ENCODE data around the gene NAV2. TPM values are rescaled to one million over a fixed set of nuclear protein-coding genes. Genes with fewer than 3 reads are reported as not detected.

Gene NAV2
- total RNA-seq, 1 experiment from 2014 or later, result 63.5 TPM

DNA sequence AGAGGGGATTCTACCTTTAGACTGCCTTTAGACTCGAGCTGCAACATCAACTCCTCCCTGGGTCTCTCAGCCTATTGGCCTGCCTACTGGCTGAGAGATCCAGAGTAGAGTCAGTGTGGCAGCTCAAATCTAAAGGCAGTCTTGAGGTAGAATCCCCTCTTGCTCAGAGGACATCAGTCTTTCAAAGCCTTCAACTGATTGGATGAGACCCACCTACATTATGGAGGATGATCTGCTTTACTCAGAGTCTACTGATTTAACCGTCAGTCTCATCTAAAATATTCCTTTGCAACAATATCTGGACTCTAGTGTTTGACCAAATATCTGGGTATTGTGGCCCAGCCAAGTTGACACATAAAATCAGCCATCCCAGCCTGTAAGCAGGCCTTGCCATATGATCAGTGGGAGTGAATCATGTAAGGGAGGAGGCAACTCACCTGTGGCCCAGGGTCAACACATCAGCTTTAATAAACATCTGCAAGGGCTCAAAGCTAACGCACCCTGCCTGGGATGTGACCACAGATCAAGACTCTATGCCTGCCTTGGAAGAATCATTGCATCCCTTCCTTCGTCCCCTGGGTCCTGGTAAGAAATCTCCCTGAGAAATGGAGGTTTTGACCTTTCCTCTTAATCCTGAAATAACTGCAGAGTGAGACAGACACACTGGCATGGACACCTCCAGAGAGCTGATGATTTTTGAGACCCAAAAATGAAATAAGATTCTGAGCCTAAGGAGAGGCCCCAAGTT lies 249.6 kb downstream of the NAV2 start:
- intact Hi-C loops (cut with micrococcal nuclease; ENCODE audit: unreplicated experiment), result no loop called here
- Mint-ChIP-seq H3K9me3 (ENCODE audit: unreplicated experiment) (no peaks in the 10 kb centered on the region), H3K4me1 (ENCODE audit: low read depth, unreplicated experiment) (peaks cover 11% of the 10 kb centered on the region), H3K36me3 (ENCODE audit: insufficient read depth, unreplicated experiment) (no peaks in the 10 kb centered on the region), H3K4me3 (ENCODE audit: unreplicated experiment) (no peak overlapping the region), H3K27ac (ENCODE audit: unreplicated experiment) (no peak overlapping the region), H3K27me3 (ENCODE audit: insufficient read depth, unreplicated experiment) (no peaks in the 10 kb centered on the region)
- peaks cover 3% of the 10 kb centered on the region for H3K4me1 ChIP-seq
- H3K27me3 ChIP-seq (replicated peaks; ENCODE audit: control insufficient read depth, insufficient read depth, low read length), result no peaks in the 10 kb centered on the region
- ChIA-PET POLR2A (no interaction called here), CTCF (interaction anchor here (1.9 to 2.6 kb wide), 2 partner anchors 8 to 10 kb away, joined by 4 to 14 read pairs; no protein-coding TSS in a partner anchor)
- no peak for DNase-seq
- H3K9me3 ChIP-seq, result no peaks in the 10 kb centered on the region
- no TSS peak for BruUV-seq (replicated peaks)
- H3K36me3 ChIP-seq (ENCODE audit: control insufficient read depth, insufficient read depth, low read length), result no peaks in the 10 kb centered on the region
- no peak overlapping the region for H3K4me3 ChIP-seq (ENCODE audit: low read depth, low read length)
- TF ChIP-seq, protein P1, sequence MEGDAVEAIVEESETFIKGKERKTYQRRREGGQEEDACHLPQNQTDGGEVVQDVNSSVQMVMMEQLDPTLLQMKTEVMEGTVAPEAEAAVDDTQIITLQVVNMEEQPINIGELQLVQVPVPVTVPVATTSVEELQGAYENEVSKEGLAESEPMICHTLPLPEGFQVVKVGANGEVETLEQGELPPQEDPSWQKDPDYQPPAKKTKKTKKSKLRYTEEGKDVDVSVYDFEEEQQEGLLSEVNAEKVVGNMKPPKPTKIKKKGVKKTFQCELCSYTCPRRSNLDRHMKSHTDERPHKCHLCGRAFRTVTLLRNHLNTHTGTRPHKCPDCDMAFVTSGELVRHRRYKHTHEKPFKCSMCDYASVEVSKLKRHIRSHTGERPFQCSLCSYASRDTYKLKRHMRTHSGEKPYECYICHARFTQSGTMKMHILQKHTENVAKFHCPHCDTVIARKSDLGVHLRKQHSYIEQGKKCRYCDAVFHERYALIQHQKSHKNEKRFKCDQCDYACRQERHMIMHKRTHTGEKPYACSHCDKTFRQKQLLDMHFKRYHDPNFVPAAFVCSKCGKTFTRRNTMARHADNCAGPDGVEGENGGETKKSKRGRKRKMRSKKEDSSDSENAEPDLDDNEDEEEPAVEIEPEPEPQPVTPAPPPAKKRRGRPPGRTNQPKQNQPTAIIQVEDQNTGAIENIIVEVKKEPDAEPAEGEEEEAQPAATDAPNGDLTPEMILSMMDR (IDR thresholded peaks at IDR 0.05; ENCODE audit: insufficient read depth in 1 of 2, low read depth in 1 of 2, low read length in 1 of 2, severe bottlenecking in 1 of 2, unreplicated experiment in 1 of 2), result no peak

DNA sequence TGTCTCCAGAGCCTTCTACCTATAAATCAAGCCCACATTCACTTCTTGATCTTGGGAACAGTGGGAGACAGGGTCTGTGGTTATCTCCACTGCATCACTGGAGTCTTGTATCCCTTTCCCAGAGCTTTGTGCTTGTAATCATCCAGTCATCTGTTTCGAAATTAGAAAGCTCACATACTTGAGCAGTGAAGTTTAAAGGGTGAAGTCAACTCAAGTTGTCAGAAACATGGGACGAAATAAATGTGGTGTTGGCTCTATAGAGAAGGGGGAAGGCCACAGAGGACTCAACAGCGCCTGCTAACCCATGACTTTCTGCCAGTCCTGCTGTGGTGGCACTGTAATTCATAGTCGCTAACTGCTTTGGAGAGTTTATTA lies 250.2 kb downstream of the NAV2 start:
- ChIA-PET CTCF (interaction anchor here (1.9 to 2.6 kb wide), 2 partner anchors 9 to 10 kb away, joined by 4 to 14 read pairs; no protein-coding TSS in a partner anchor), POLR2A (no interaction called here)
- H3K27me3 Mint-ChIP-seq (ENCODE audit: insufficient read depth, unreplicated experiment), result no peaks in the 10 kb centered on the region
- peaks cover 10% of the 10 kb centered on the region for H3K4me1 Mint-ChIP-seq (ENCODE audit: low read depth, unreplicated experiment)
- Histone ChIP-seq H3K9me3 (no peaks in the 10 kb centered on the region), H3K4me3 (ENCODE audit: low read depth, low read length) (no peak overlapping the region), H3K4me1 (peaks cover 8% of the 10 kb centered on the region), H3K27me3 (replicated peaks; ENCODE audit: control insufficient read depth, insufficient read depth, low read length) (no peaks in the 10 kb centered on the region), H3K36me3 (ENCODE audit: control insufficient read depth, insufficient read depth, low read length) (no peaks in the 10 kb centered on the region)
- H3K4me3 Mint-ChIP-seq (ENCODE audit: unreplicated experiment), result no peak overlapping the region
- H3K9me3 Mint-ChIP-seq (ENCODE audit: unreplicated experiment), result no peaks in the 10 kb centered on the region
- no peak overlapping the region for H3K27ac Mint-ChIP-seq (ENCODE audit: unreplicated experiment)
- no peaks in the 10 kb centered on the region for H3K36me3 Mint-ChIP-seq (ENCODE audit: insufficient read depth, unreplicated experiment)
- intact Hi-C loops (cut with micrococcal nuclease; ENCODE audit: unreplicated experiment), result no loop called here
- BruUV-seq (replicated peaks), result no TSS peak
- TF ChIP-seq, protein P1 (IDR thresholded peaks at IDR 0.05; ENCODE audit: insufficient read depth in 1 of 2, low read depth in 1 of 2, low read length in 1 of 2, severe bottlenecking in 1 of 2, unreplicated experiment in 1 of 2), result no peak
- DNase-seq, result no peak

DNA sequence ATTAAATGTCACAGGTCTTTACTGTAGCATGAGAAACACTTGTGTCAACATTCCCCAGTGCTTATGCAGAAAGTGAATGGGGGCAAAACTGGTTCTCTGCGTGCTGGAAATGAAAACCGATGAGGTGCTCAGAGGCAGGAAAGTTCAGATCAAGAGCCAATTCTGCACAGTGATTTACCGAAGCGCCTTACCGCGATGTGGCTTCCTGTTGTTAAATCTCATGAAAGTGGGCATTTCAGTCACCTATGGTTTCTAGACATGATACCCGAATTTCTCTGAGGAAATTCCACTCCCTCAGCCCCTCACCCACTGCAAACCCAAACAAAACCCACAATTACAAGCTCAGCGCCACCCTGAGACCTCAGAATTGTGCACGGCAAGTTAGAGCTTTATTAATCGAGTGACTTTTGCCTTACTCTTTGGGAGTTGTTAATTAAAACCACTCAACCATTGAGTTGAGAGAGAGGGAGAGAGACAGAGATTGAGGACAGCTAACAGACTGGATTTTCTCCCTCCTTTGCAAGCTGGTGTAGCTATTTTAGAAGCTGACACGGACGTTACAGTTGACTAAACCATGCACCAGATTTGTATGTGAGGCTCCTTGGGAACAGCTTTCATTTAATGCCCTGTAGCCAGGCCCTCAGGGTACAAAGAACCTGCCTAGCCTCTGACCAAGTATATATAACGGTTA lies 251.2 kb downstream of the NAV2 start:
- H3K4me1 Mint-ChIP-seq (ENCODE audit: low read depth, unreplicated experiment), result peaks cover 14% of the 10 kb centered on the region
- no peak overlapping the region for H3K4me3 Mint-ChIP-seq (ENCODE audit: unreplicated experiment)
- ChIA-PET CTCF (interaction anchor here (0.5 to 2.6 kb wide), 4 partner anchors 10 to 58 kb away, joined by 4 to 14 read pairs (median 4); no protein-coding TSS in a partner anchor), POLR2A (interaction anchor here (0.7 kb wide), 1 partner anchor 402 kb away, joined by 4 read pairs; no protein-coding TSS in a partner anchor)
- intact Hi-C loops (cut with micrococcal nuclease; ENCODE audit: unreplicated experiment), result no loop called here
- no peak for DNase-seq
- H3K9me3 ChIP-seq, result no peaks in the 10 kb centered on the region
- H3K36me3 Mint-ChIP-seq (ENCODE audit: insufficient read depth, unreplicated experiment), result no peaks in the 10 kb centered on the region
- peaks cover 19% of the 10 kb centered on the region for H3K4me1 ChIP-seq
- no peak overlapping the region for H3K4me3 ChIP-seq (ENCODE audit: low read depth, low read length)
- no peaks in the 10 kb centered on the region for H3K9me3 Mint-ChIP-seq (ENCODE audit: unreplicated experiment)
- H3K36me3 ChIP-seq (ENCODE audit: control insufficient read depth, insufficient read depth, low read length), result no peaks in the 10 kb centered on the region
- H3K27me3 ChIP-seq (replicated peaks; ENCODE audit: control insufficient read depth, insufficient read depth, low read length), result no peaks in the 10 kb centered on the region
- TF ChIP-seq, protein P1 (IDR thresholded peaks at IDR 0.05; ENCODE audit: insufficient read depth in 1 of 2, low read depth in 1 of 2, low read length in 1 of 2, severe bottlenecking in 1 of 2, unreplicated experiment in 1 of 2), result no peak
- H3K27me3 Mint-ChIP-seq (ENCODE audit: insufficient read depth, unreplicated experiment), result no peaks in the 10 kb centered on the region
- no peak overlapping the region for H3K27ac Mint-ChIP-seq (ENCODE audit: unreplicated experiment)
- BruUV-seq (replicated peaks), result no TSS peak
